GM18520 (cell line): ENCODE data around the gene UTS2B.

Experiments used
- ATAC-seq: cut with Tn5 transposase; IDR thresholded peaks from one replicate; pipeline ENCODE4 v1.9.1; 2021; ENCODE audit not compliant: unreplicated experiment

The UTS2B gene

DNA sequence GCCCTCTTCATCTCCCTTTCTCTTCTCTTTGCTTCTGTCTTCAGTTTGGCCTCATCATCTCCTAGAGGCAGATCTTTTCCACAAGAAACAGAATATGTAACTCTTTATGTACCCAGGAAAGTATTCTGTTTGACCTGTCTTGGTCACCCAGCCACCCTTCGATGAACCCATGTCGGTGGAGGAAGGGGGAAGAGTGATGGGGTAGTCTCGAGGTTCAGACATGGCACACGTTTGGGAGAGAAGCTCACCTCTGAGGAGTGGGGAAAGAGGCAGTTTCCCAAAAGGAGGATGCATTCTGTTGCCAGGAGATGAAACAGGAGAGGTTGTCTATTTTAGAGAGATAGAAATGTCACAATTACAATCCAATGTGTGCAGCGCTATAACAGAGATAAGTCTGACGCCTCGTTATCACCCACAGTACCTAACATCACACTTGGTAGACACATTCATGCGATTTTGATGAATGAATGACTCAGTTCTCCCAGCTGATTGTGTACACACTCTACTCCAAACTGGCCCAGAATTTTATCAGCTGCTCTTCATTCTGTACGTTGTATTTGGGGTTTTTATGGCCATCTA is 1.9 kb downstream of the UTS2B start:
- ATAC-seq: no peak

DNA sequence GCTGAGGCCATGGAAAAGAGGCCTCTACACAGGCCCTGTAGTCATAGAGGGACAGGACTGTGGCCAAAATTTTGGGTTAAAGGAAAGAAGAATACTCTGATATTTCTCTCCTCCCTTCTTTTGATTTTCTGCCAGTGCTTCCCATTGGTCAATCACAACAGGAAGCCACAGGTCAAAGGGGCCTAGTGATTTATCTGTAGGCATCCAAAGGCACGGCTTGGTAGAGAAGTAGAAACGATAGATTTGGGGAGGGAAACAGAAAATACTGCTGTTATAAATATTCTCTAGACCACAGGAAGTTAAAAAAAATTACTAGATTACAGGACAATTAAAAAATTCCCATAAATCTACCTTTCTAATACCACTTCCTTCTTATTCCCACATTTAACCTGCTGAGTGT is 2.8 kb downstream of the UTS2B start:
- ATAC-seq: no peak

DNA sequence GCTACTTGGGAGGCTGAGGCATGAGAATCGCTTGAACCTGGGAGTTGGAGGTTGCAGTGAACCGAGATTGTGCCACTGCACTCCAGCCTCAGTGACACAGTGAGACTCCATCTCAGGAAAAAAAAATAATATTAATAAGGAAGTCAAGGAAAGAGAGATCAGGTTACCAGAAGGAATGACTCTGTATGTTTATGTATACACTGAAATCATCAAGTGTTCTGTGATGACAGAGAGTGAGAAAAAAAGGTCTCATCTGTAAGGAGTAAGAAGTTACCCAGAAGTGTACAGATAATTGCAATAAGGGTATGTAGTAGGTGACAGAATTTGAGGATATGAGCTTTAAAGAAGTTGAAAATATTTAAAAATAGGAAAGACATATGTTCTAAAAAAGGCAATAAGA is 5.4 kb downstream of the UTS2B start:
- ATAC-seq: no peak

DNA sequence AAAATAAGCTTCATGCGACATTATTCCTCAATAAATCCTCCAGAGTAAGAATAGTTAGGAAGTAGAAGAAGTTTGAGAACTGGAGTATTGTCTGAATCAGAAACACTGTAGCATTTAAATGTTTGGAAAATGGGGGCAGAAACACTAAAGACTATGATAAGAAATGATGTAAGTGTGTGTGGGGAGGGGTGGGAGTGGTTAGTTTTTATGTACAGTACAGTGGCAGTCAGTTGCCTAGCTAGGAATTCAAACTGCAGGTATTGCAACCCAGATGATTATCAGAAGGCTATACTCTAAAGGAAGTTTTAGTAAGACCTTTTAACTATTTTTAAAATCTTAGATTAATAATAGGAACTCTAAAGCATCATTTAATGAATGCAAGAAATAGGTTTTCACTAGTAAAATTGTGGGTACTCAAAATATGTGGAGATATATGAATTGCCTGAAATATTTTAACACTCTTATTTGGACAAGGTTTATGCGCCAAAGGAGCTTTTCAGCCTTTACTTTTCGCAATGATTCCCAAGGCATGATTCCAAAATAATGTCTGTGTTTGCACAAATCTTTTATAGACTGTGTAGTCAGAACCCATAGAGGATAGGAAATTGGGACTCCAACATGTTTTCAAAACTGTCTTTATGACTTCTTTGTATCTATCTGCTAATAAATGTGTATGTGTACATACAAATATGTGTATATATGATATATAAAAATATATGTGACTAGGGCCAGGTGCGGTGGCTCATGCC is 9.1 kb downstream of the UTS2B start:
- no peak for ATAC-seq

DNA sequence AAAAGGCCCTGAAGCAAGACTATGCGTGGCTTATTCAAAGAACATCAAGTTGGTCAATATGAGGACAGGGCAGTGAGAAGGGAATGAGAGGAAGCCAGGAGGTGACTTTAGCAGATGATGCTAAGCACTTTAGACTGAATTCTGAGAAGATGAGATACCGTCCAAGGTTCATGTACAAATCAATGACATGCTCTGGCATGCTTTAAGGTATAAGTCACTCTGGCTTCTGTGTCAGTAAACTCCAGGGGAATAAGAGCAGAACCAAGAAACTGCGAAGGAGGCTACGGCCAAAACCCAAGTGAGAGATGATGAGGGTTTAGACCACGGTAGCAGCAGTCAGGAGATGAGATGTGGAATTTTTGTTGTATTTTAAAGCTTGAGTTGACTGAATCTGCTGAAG is 10.0 kb downstream of the UTS2B start:
- ATAC-seq: no peak

DNA sequence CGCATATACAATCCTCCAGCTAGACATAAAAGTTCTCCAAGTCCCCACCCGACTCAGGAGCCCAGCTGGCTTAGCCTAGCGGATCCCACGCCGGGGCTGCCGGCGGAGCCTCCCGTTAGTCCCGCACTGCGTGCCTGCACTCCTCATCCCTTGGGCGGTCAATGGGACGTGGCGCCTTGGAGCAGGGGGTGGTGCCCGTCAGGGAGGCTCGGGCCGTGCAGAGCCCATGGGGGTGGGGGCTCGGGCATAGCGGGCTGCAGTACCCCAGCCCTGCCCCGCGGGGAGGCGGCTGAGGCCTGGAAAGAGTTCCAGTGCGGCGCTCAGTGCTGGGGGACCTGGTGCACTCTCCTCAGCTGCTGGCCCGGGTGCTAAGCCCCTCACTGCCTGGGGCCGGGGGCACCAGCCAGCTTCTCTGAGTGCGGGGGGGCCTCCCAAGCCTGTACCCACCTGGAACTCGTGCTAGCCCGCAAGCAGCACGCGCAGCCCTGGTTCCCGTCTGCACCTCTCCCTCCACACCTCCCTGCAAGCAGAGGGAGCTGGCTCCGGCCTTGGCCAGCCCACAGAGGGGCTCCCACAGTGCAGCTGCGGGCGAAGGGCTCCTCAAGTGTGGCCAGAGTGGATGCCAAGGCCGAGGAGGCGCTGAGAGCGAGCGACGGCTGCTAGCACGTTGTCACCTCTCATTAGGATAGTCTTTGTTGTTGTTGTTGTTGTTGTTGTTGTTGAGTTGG is 13.3 kb downstream of the UTS2B start:
- ATAC-seq: no peak

DNA sequence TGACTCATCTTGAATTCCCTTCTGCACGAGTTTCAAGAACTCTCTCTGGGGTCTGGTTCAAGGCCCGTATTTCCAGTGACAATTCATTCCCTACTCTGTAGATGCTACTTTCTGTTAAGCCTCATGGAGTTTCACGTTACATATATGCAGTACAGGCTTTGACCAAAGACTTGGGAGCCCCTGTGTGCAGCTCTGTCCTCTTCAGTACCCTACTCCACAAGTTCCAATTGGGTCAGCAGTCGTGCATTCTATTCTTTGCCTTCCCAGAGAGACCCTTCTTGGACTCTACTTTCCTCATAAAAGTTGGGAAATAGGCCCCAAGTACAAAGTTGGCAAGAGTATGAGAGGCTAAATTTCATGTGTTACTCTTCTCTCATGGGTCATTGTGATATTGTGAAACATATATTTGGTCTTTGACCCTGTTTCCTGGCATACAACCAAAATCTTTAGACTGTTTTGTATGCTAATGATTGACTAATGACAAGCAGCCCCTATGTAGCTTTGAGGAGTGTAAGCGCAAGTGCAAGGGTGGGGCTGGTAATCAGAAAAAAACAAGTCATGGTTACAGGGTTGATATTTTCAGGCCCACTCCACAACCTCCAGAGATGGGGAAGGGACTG is 16.1 kb downstream of the UTS2B start:
- ATAC-seq: no peak

DNA sequence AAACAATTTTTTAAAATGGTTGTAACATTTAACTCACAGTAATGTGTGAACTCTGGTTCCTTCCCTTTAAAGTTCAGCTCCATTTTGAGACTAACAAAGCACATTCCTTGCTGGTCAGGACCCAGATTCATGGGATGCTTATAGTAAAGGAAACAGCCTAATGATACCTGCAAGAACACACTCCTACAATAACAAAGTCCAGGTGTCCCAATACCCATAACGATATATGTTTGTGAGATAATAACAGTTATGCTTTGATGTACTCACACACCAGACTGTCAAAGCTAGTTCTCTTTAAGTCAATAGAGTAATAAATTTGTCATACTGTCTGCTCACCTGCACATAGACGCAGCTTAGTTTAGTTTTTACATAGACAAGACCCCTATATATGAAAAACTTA is 17.0 kb downstream of the UTS2B start:
- no peak for ATAC-seq

DNA sequence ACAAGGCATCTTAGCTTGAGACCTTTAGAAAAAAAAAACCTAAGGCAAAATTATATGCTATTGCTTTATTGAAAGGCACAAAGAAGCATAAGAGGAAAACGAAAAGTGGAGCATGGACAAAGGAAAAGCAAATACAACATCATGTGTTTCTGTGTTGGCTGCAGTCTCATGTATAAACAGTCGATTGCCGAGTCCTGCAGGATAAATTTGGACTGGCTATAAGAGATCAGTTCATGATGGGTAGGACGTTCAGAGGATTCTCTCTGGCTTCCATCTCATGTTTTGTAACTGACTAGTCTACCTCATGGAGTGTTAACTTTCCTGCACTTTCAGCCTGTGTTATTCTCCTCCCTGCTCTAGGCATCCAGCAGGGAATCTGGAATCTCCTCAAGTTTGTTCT is 23.0 kb downstream of the UTS2B start:
- ATAC-seq: no peak

DNA sequence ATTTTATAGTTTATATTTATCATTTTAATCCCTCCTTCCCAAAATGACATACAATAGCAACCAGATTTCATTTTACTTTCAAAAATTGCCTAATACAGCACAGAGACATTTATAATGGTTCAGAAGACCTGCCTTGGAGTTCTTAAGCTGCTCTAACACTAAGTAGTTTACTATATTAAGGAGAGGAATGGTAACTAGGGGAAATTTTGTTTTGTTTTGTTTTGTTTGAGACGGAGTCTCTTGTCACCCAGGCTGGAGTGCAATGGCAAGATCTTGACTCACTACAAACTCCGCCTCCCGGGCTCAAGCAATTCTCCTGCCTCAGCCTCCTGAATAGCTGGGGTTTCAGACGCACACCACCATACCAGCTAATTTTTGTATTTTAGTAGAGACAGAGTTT is 23.9 kb downstream of the UTS2B start:
- ATAC-seq: no peak

DNA sequence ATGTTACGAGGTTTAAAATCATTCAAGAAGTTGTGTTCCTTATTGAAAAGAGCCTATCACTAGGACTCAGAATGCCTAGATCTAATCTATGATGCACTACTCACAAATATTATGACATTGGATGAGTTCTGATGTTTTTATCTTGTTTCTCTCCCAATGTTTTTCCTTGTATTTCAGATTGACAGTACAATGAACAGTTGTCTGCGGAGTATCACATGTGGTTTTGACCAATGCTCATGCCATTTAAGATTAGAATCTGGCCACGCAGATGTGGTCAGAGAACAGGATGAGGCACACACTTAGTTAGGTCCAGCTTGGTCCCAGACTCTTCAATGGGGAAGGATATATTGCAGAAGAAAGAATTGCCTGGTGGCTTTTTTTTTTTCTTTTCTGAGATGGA is 26.7 kb downstream of the UTS2B start:
- no peak for ATAC-seq

DNA sequence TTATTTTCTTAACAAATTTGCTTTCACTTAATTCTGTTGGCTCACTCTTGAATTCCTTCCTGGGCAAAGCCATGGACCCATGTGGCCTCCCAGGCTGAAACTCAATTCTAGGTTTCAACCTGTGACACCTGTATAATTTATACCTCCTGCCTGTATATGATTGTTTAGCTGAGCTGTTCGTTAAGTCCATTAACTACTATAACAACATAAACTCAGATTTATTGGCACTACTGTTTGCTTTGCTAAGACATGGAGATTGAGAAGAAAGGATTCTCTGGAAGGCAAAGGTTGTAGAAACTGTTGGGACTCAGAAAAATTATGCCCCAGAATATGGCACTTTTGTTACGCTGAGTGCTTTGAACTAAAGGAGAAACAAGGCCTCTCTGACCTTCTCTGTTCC is 27.9 kb downstream of the UTS2B start:
- ATAC-seq: no peak

DNA sequence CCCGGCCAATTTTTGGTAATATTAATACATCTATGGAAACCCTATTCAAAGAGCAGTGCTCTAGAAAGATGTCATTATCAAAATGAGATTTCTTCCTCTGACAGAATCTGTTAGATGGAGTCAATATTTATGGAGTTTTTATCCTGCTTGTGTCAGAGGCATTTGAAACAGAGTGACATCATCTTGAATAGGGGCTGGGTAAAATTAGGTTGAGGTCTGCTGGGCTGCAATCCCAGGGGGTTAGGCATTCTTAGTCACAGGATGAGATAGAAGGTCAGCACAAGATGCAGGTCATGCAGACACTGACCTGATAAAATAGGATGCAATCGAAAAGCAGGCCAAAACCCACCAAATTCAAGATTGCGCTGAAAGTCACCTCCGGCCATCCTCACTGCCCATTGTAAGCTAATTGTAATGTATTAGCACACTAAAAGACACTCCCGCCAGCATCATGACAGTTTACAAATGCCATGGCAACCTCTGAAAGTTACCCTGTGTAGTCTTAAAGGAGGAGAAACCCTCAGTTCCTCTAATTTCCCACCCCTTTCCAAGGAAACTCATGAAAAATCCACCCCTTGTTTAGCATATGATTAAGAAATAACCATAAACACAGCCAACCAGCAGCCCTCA is 28.4 kb downstream of the UTS2B start:
- no peak for ATAC-seq

DNA sequence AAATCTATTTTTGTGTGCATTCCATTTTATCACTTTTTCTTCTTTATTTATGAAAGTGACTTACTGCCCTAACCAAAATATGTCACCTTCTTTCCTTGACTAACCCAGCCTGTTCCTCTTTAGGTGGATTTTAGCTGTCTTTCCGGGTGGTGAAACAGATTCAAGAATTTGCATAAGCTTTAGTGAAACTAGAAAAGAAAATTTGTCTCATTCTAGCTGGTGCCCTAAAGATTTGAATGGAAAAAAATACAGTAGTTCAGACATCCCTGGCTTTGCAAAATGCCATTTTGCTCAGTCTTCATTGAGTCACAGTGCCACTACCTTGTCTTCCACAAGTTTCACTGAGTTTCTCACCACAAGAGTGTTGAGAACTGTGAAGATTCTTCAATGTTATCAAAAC is 29.3 kb downstream of the UTS2B start:
- ATAC-seq: peak; percentile 56

DNA sequence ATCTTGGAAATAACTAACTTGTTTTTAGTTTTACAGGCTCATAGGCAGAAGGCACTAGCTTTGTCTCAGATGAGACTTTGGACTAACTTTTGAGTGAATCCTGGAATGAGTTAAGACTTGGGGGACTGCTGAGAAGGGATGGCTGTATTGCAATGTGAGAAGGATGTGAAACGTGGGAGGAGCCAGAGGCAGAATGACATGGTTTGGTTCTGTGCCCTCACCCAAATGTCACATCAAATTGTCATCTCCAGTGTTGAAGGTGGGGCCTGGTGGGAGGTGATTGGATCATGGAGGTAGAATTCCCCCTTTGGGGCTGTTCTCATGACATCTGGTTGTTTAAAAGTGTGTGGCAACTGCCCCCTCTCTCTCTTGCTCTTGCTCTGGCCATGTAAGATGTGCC is 29.9 kb downstream of the UTS2B start:
- peak; percentile 25 for ATAC-seq

DNA sequence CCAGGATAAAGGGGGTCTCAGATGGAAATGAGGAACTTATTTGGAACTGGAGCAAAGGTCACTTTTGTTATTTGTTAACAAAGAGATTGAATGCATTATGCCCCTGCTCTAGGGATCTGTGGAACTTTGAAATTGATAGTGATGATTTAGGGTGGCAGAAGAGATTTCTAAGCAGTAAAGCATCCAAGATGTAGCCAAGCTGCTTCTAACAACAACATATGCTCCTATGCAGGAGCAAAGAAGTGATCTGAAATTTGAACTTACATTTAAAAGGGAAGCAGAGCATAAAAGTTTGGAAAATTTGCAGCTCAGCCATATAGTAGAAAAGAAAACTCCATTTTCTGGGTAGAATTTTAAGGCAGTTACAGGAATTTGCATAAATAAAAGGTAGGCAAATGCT is 31.5 kb downstream of the UTS2B start:
- no peak for ATAC-seq

DNA sequence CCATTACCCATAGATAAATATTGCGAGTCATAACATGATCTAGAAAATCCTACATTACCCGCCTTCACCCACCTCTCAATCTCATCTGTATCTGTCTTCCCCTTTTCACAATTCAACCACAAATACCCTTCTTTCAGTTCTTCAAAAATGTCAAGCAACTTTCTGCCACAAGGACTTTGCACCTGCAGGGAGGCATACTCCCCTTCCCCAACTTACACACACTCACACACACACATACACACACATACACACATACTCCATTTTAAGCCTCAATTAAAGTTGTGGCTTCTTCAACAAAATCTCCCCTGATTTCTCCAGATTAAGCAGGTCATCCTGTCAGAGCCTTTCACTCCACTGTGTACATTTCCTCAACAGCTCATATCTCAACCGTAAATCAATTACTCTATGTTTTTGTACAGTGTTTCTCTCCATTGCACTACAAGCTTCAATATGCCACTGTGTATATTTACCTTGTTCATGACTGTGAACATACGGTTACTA is 34.2 kb downstream of the UTS2B start:
- ATAC-seq: peak; percentile 72

DNA sequence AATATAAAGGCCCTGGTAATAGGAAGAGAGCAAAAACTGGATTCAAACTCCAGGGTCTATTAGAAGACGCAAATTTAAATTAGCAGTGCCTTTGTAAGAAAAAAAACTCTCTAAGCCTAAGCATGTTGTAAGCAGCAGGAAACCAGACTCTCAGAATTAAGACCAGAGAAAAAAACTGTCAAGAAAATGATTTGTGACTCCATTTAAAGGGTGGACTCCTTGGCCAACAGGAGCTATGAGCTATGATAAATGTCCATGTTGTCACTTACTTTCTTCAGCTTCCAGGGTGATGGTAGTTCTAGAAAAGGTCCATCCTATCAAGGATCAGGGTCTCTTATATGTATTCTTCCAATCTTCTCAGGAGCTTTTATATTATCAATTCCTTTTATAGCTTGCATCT is 36.0 kb downstream of the UTS2B start:
- no peak for ATAC-seq

DNA sequence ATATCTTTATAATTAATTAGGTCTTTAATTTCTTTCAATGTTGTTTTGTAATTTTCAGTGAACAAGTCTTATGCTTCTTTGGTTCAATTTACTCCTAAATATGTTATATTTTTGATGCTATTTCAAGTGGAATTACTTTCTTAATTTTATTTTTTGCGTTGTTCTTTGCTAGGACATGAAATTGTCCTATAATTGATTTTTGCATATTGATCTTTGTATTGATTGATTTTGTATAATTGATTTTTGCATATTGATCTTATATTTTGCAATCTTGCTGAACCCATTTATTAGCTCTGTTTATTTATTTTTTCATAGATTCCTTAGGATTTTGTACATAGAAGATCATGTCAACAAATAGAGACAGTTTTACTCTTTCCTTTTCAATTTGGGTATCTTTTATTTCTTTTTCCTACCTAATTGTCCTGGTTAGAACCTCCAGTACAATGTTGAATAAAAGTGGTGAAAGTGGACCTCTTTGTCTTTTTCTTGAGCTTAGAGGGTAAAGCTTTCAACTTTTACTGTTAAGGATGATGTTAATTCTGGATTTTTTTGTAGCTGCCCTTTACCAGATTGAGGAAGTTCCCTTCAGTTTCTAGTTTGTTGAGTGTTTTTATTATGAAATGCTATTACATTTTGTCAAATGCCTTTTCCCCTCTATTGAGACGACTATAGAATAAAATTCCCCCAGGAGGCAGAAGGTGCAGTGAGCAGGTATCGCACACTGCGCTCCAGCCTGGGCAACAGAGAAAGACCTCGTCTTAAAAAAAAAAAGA is 37.9 kb downstream of the UTS2B start:
- ATAC-seq: no peak

DNA sequence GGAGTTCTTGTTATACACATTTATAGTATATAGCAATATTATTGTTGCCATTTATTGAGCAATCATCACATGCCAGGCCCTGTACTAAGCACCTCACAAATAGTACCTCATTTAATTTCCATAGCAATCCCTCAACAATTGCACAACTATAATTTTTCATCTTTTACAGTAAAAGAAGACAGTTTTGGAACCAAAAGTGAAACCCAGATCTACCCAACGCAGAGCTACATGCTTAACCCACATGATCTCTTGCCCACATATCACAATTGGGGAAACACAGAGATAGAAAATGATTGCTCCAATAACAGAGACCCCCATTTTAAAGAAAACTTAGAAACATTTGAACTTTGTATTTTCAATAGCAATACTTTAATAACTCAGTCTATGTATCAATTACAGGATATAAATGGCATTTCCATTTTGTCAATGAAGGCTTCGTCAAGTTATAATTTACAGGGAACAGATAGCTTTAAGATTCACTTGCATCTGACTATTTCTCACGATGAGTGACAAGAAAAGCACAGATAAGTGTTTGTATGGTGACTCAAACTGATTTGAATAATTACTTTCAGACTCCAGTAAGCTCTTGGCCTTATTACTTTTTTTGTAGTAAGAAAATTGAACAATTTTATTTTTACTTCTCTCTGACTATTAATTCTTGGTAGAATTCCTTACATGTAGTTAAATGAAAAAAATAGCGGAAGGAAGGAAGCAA is 39.9 kb downstream of the UTS2B start:
- peak; percentile 82 for ATAC-seq
